Muscle layer of duodenum (tissue), 2 donors: Measurements from ENCODE around the gene STK32A.
A peak's percentile ranks its signal among the peaks of the same experiment; 100 is the strongest.

ENCODE experiments used
- H3K27ac ChIP-seq: one replicate; pipeline ENCODE4 v1.7.0; 2013; ENCODE audit warnings: mild to moderate bottlenecking, low read length
- H3K27me3 ChIP-seq: one replicate; pipeline ENCODE4 v1.7.0; 2013; ENCODE audit warnings: low read depth, mild to moderate bottlenecking, control low read depth, low read length
- H3K36me3 ChIP-seq, 2 donors: one replicate each; pipeline ENCODE4 v1.7.0; 2013; ENCODE audit warnings: low read length in 2 of 2, control low read depth in 1 of 2, mild to moderate bottlenecking in 1 of 2; ENCODE audit not compliant: insufficient read depth in 2 of 2, control insufficient read depth in 1 of 2
- H3K4me1 ChIP-seq, 2 donors: one replicate each; pipeline ENCODE4 v1.7.0; 2013; ENCODE audit warnings: low read length in 2 of 2, mild to moderate bottlenecking in 2 of 2, control low read depth in 1 of 2, moderate library complexity in 1 of 2; ENCODE audit not compliant: insufficient read depth in 2 of 2, control insufficient read depth in 1 of 2
- H3K4me3 ChIP-seq, 2 donors: one replicate each; pipeline ENCODE4 v1.7.0; 2013; ENCODE audit warnings: low read length in 2 of 2, low read depth in 1 of 2, mild to moderate bottlenecking in 1 of 2
- H3K9me3 ChIP-seq, 2 donors: one replicate each; pipeline ENCODE4 v1.7.0; 2013; ENCODE audit warnings: low read length in 2 of 2, control low read depth in 1 of 2, mild to moderate bottlenecking in 1 of 2; ENCODE audit not compliant: control insufficient read depth in 1 of 2
- donor health status: healthy.

The STK32A gene

DNA sequence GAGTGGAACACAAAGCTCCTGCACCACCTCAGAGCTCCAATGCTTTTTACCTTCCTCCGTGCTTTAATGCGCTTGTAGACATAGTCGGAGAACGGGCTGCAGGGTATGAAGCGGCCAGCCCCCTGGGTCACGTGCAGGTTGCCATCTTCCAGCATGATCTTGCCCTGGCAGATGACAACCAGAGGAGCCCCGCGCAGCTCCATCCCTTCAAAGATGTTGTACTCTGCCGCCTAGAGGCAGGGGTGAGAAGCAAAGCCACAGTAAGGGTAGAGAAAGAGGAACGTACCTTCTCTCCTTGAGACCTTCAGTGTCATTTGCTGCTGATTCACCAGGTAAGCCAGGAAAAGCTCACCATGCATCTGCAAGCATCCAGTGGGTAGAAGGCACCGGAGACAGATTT is 162.8 kb downstream of the STK32A start:
- Histone ChIP-seq H3K4me1 (no peaks in the 10 kb centered on the region), H3K4me3 (no peak overlapping the region), H3K36me3 (peaks cover 37 to 74% of the 10 kb centered on the region in 2 donors), H3K27me3 (no peaks in the 10 kb centered on the region), H3K27ac (no peak overlapping the region), H3K9me3 (no peaks in the 10 kb centered on the region)

DNA sequence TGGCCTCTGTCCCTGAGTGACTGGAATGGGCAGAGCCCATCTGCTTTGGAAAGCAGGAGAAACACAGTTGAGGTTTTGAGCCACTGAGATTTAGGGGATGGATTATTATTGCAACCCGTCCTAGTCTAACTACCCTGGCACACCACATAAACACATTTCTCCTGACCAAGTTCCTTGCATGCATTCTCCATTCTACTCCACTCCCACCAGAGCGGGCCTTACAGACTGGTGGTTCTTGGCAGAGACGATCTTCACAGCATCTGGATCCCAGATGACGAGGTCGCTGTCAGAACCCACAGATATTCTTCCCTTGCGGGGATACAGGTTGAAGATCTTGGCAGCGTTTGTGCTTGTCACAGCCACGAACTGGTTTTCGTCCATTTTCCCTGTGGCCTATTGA is 164.0 kb downstream of the STK32A start:
- Histone ChIP-seq H3K4me3 (no peak overlapping the region), H3K9me3 (no peaks in the 10 kb centered on the region), H3K27ac (no peak overlapping the region), H3K4me1 (peaks cover 0 to 7% of the 10 kb centered on the region in 2 donors), H3K36me3 (peaks cover 37 to 72% of the 10 kb centered on the region in 2 donors), H3K27me3 (no peaks in the 10 kb centered on the region)

DNA sequence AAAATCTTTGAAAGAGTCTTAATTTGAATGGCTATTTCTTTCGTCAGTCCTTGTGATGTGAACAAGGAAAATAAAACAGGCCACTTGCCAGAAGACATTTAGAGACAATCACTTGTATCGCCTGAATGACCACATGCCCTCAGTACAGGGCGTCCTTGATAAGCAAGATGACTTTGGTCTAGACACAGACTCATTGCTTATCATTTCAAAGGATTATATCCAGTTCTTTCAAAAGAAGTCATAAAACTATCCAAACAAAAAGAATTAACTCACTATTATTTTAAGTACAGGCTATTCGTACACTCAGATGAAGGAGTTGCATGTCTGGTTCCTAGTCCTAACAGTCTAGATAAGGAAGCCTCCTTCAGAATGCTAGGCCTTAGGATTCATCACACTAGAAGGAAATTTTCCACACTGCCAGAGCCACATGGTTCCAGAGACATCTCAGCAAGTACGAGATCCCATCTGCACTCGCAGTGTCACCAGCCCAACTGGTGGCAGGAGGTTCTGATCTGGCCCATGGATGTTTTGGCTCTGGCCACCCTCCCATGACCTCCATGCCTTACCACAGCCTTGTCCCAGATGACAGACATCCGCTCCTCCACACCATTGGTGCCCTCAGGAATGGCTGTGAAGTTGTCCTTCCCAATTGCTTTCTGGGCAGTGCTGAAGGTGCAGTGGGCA is 165.4 kb downstream of the STK32A start:
- Histone ChIP-seq H3K9me3 (no peaks in the 10 kb centered on the region), H3K4me1 (peaks cover 7 to 20% of the 10 kb centered on the region in 2 donors), H3K36me3 (peaks cover 33 to 79% of the 10 kb centered on the region in 2 donors), H3K27ac (no peak overlapping the region), H3K4me3 (no peak overlapping the region), H3K27me3 (no peaks in the 10 kb centered on the region)

DNA sequence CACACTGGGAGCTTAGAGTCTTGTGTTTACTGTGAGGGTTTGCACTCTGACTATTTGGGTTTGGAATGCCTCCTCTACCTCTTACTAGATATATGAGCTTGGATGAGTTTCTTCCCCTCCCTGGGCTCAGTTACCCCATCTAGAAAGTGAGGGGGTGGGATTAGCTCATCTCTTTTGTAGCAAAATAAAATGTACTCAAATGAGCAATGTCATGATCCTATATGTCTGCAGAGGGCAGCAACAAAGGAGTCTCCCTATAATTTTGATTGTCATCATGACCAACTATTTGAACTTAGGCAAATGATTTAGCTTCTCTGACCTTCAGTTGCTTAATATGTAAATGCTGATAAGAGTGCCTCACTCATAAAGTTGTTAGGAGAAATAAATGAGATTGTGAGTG is 166.1 kb downstream of the STK32A start:
- H3K36me3 ChIP-seq = peaks cover 37 to 79% of the 10 kb centered on the region in 2 donors
- H3K27ac ChIP-seq = no peak overlapping the region

DNA sequence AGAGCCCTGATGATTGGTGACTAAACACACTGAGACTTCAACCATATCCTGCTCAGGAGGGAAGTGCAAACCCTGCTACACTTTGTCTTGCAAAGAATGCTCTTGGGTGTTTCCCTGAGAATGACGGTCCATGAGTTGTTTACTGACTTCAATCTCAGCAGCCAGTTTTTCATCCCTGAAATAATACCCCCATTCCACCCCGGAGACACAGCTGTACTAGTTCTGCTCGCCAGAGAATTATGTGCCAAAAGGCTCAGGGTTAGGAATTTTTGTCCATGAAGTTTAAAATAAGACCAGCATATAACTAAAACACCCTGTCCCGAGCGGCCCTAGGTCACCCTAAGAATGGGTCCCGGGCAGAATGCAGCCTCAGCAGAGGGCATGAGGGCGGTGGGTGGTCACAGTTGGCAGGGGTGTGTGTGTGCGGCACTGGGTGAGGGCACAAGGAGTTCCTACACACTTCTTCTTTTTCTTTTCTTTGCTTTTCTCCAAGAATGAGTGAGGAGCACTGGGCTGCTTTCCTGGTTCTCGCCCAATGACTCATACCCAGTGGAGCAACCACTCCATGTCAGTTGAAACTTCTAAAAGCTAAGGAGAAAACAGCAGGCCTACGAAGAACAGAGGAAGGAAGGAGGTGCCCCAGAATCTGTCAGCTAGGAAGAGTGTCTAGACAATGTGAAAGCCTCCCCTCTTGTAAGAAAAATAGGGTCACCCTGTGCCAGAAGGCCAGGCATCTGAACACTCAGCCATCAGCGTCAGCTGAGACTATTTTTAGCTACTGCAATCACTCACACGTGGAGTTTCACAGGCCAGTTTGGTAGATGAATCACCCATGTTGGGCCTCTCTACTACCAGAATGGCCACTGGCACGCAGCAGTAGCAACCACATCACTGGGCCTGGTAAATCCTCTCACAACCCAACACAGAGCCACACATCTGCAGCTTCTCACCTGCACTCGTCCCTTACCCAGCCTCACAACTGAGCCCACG is 169.1 kb downstream of the STK32A start:
- Histone ChIP-seq H3K4me1 (peaks cover 7 to 27% of the 10 kb centered on the region in 2 donors), H3K27me3 (no peaks in the 10 kb centered on the region), H3K9me3 (no peaks in the 10 kb centered on the region), H3K4me3 (peak overlapping the region in 1 of 2 donors; percentile 11), H3K27ac (peak overlapping the region; percentile 91), H3K36me3 (peaks cover 36 to 74% of the 10 kb centered on the region in 2 donors)

More for the DNA sequence above, 166.1 kb downstream of the STK32A start:
- H3K4me1 ChIP-seq = peaks cover 7 to 20% of the 10 kb centered on the region in 2 donors
- no peaks in the 10 kb centered on the region for H3K9me3 ChIP-seq
- no peaks in the 10 kb centered on the region for H3K27me3 ChIP-seq
- no peak overlapping the region for H3K4me3 ChIP-seq

DNA sequence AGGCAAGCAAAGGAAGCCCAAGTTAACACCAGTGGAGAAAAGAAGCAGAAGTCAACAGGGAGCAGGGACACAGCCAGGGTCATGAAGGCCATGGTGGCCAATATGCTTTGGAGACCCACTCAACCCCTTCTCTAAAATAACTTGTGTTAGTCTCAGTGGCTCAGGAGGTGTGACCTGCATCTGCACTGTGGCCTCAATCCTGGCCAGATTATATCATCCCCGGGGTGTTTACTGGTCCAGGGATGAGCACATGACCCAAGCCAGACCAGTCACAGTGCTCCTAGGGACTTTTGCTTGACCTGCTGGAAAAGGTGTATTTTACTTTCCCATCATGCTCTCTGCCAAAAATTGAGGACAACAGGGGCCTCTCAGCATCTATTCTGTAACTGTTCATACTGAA is 169.9 kb downstream of the STK32A start:
- Histone ChIP-seq H3K36me3 (peaks cover 36 to 67% of the 10 kb centered on the region in 2 donors), H3K27me3 (no peaks in the 10 kb centered on the region), H3K9me3 (no peaks in the 10 kb centered on the region), H3K27ac (peak overlapping the region; percentile 91), H3K4me3 (peak overlapping the region in 1 of 2 donors; percentile 11), H3K4me1 (peaks cover 7 to 27% of the 10 kb centered on the region in 2 donors)

DNA sequence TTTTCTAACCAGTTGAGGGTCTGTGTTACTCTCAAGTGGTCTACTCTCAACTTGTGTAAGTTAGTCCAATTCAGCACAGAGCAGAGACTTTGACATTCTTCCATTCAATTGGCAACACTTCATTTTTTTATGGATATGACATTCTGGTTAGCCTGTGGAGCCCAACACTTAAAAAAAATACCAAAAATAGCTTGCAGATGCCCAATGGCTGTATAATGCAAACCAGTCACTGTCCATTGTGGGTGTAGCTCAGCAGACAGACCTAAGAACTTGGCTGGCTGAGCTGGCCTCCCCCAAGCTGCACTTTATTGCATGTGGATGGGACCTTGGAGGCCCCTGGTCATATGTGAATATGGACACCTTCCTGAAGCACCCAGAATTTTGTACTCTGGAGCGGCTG is 171.8 kb downstream of the STK32A start:
- no peak overlapping the region for H3K4me3 ChIP-seq
- peaks cover 15 to 37% of the 10 kb centered on the region in 2 donors for H3K4me1 ChIP-seq
- no peaks in the 10 kb centered on the region for H3K9me3 ChIP-seq
- peaks cover 24 to 48% of the 10 kb centered on the region in 2 donors for H3K36me3 ChIP-seq
- peak overlapping the region; percentile 62 for H3K27ac ChIP-seq
- no peaks in the 10 kb centered on the region for H3K27me3 ChIP-seq

DNA sequence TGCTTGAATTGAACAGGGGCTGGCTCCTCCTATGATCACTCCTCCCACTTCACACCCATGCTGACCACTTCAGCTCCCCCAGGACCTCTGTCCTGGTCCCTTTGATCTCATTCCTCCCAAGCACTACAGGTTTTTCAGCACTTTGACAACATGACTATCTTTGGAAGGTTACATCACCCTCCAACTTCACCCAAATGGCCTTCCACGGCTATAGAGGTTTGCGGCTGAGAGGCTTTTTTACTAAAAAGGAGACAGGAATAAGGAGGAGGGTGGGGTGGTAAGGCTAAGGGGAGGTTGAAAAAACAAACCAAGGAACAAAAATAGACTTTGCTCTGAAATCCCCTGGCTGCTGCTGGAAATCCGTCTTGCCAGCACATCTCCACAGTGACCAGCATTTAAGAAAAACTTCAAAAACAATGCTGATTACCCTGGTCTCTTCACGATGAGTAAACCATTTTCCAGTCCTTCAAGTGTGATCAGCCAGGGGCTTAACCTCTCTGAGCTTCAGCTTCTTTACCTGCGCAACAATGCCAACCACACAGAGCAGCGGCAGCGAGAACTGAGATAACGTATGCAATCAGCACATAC is 172.4 kb downstream of the STK32A start:
- peaks cover 15 to 37% of the 10 kb centered on the region in 2 donors for H3K4me1 ChIP-seq
- H3K9me3 ChIP-seq = no peaks in the 10 kb centered on the region
- peaks cover 29 to 48% of the 10 kb centered on the region in 2 donors for H3K36me3 ChIP-seq
- H3K27ac ChIP-seq = peak overlapping the region; percentile 62
- no peak overlapping the region for H3K4me3 ChIP-seq
- H3K27me3 ChIP-seq = no peaks in the 10 kb centered on the region

DNA sequence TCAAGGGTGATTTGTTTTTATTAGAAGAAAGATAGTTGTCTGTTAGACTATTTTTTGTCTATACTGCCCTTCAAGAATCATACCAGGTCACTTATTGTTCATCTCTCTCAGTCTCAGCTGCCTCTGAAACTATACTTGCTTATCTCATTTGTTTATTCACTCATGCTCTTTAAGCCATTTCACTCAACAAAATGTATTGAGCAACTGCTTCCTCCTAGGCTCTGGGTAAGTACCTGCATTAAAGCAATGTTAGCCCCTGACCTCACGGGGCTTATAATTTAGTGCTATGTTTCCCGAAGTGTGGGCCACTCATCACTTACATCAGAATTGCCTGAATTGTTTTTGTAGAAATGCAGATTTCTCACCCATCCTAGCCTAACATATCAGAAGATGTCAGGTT is 174.2 kb downstream of the STK32A start:
- Histone ChIP-seq H3K36me3 (peaks cover 31 to 40% of the 10 kb centered on the region in 2 donors), H3K27ac (no peak overlapping the region), H3K4me3 (no peak overlapping the region)

DNA sequence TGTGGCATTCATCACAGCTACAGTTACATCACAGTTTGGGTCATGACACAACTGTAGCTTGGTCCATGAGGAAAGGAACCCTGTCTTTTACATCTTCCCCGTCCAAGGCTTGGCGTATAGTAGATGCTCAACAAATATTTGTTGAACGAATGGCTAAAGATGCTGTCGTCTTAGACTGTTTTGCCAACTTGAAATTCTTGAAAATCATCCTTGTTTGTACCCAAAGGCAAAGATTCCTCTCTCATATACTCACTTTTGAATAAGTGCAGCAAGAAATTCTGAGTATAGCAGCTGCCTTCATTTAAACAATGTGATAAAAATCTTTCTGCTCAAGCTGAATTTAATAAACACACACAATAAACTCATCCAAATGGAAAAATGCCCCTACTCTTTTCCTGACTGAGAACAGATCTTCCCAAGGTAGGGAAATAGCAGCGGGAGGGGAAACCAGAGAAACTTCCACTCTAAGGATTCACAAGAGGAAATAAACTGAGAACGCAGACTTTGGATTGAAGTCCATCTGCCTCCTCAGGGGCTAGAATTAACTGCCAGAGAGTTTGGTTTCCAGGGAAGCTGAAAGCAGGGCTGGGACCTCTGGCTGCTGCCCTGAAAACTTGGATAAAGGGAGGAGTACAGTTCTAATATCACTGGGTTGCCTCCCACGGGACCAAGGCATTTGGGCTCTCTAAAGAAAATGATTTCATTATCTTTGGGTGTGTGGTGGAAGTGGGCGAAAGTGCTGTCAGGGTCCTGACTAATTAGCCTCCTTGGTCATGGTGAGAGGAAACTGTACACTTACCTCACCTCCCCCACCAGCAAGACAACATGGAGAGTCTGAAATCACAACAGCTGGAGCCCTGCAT is 175.9 kb downstream of the STK32A start:
- Histone ChIP-seq H3K9me3 (no peaks in the 10 kb centered on the region), H3K27ac (peak overlapping the region; percentile 42), H3K4me1 (peaks cover 7 to 28% of the 10 kb centered on the region in 2 donors)

More for the DNA sequence above, 174.2 kb downstream of the STK32A start:
- Histone ChIP-seq H3K27me3 (no peaks in the 10 kb centered on the region), H3K4me1 (peaks cover 15 to 40% of the 10 kb centered on the region in 2 donors), H3K9me3 (no peaks in the 10 kb centered on the region)

More for the DNA sequence above, 175.9 kb downstream of the STK32A start:
- Histone ChIP-seq H3K4me3 (no peak overlapping the region), H3K27me3 (no peaks in the 10 kb centered on the region), H3K36me3 (peaks cover 31 to 36% of the 10 kb centered on the region in 2 donors)
